Tibial artery (tissue), 4 donors: ENCODE results near the gene ADGRL3.

Experiments used
- DNase-seq, 2 donors: peaks; one replicate each; pipeline ENCODE4 v3.0.0-alpha.2; 2019
- H3K27ac ChIP-seq, 2 donors: fragments of 200-600 bp; sonication (generic) in 1 of 2; 1 replicate in 1 of 2; 2 replicates in 1 of 2; pipeline ENCODE4 v1.5.1; 2018 to 2019; ENCODE audit warnings: mild to moderate bottlenecking in 1 of 2
- H3K27me3 ChIP-seq, 2 donors: fragments of 200-600 bp; sonication (generic) in 1 of 2; one replicate each; pipeline versions ENCODE4 v1.5.1 to v1.6.0; 2016 to 2019
- H3K36me3 ChIP-seq, 3 donors: fragments of 200-600 bp; sonication (generic) in 2 of 3; one replicate each; pipeline ENCODE4 v1.5.1; 2016 to 2019; ENCODE audit warnings: mild to moderate bottlenecking in 2 of 3
- H3K4me1 ChIP-seq, 4 donors: fragments of 200-600 bp; sonication (generic) in 2 of 4; 1 replicate in 3 of 4; 2 replicates in 1 of 4; pipeline ENCODE4 v1.5.1; 2016 to 2019
- H3K4me3 ChIP-seq, 2 donors: fragments of 200-600 bp; sonication (generic) in 1 of 2; 1 replicate in 1 of 2; 2 replicates in 1 of 2; pipeline ENCODE4 v1.5.1; 2018 to 2019; ENCODE audit warnings: mild to moderate bottlenecking in 2 of 2
- H3K9me3 ChIP-seq, 3 donors: fragments of 200-600 bp; sonication (generic) in 1 of 3; one replicate each; pipeline ENCODE4 v1.5.1; 2016 to 2019
- intact Hi-C: fragments of 100-400 bp; cut with DNase I; formaldehyde crosslinking; loops from one replicate; pipeline ENCODE4 v1.15.0; 2023; ENCODE audit warnings: low total_unique reads
- TF ChIP-seq, protein P1 (sequence below), 2 experiments: fragments of 200-600 bp in 1 of 2; fragments of 450-650 bp in 1 of 2; IDR thresholded peaks; one replicate each; pipeline ENCODE4 v1.5.1; 2017 to 2019; ENCODE audit warnings: antibody characterized with exemption in 2 of 2, mild to moderate bottlenecking in 1 of 2, moderate library complexity in 1 of 2

ADGRL3 gene

GRCh38 chr4:61320154-61320553, 120.0 kb downstream of the ADGRL3 start:
- no peaks in the 10 kb centered on the region for H3K36me3 ChIP-seq
- peaks cover 0 to 8% (median 3%) of the 10 kb centered on the region in 3 donors for H3K9me3 ChIP-seq
- H3K27ac ChIP-seq, result no peak overlapping the region
- H3K27me3 ChIP-seq, result no peaks in the 10 kb centered on the region
- peaks cover 0 to 43% (median 9%) of the 10 kb centered on the region in 4 donors for H3K4me1 ChIP-seq
- TF ChIP-seq, protein P1, sequence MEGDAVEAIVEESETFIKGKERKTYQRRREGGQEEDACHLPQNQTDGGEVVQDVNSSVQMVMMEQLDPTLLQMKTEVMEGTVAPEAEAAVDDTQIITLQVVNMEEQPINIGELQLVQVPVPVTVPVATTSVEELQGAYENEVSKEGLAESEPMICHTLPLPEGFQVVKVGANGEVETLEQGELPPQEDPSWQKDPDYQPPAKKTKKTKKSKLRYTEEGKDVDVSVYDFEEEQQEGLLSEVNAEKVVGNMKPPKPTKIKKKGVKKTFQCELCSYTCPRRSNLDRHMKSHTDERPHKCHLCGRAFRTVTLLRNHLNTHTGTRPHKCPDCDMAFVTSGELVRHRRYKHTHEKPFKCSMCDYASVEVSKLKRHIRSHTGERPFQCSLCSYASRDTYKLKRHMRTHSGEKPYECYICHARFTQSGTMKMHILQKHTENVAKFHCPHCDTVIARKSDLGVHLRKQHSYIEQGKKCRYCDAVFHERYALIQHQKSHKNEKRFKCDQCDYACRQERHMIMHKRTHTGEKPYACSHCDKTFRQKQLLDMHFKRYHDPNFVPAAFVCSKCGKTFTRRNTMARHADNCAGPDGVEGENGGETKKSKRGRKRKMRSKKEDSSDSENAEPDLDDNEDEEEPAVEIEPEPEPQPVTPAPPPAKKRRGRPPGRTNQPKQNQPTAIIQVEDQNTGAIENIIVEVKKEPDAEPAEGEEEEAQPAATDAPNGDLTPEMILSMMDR (IDR thresholded peaks at IDR 0.05), result no peak
- no peak overlapping the region for H3K4me3 ChIP-seq
- no peak for DNase-seq
- intact Hi-C loops, result no loop called here

GRCh38 chr4:61320631-61321030, 120.5 kb downstream of the ADGRL3 start:
- peaks cover 0 to 43% (median 9%) of the 10 kb centered on the region in 4 donors for H3K4me1 ChIP-seq

GRCh38 chr4:61332693-61333092, 132.6 kb downstream of the ADGRL3 start:
- TF ChIP-seq, protein P1 (IDR thresholded peaks at IDR 0.05), result no peak
- Histone ChIP-seq H3K27me3 (no peaks in the 10 kb centered on the region), H3K4me1 (peaks cover 0 to 25% (median 3%) of the 10 kb centered on the region in 4 donors), H3K36me3 (no peaks in the 10 kb centered on the region), H3K27ac (no peak overlapping the region), H3K9me3 (peaks cover 0 to 5% (median 0%) of the 10 kb centered on the region in 3 donors), H3K4me3 (no peak overlapping the region)
- intact Hi-C loops, result no loop called here
- DNase-seq, result no peak

More at GRCh38 chr4:61320631-61321030, 120.5 kb downstream of the ADGRL3 start:
- intact Hi-C loops, result no loop called here
- peak overlapping the region in 1 of 2 donors; percentile 13 for H3K27ac ChIP-seq
- peaks cover 0 to 8% (median 3%) of the 10 kb centered on the region in 3 donors for H3K9me3 ChIP-seq
- no peak for DNase-seq
- H3K27me3 ChIP-seq, result no peaks in the 10 kb centered on the region
- TF ChIP-seq, protein P1 (IDR thresholded peaks at IDR 0.05), result no peak
- no peaks in the 10 kb centered on the region for H3K36me3 ChIP-seq
- no peak overlapping the region for H3K4me3 ChIP-seq

- TF ChIP-seq, protein P1 (IDR thresholded peaks at IDR 0.05), result no peak
- Histone ChIP-seq H3K27ac (no peak overlapping the region), H3K9me3 (peaks cover 0 to 5% (median 0%) of the 10 kb centered on the region in 3 donors), H3K4me3 (no peak overlapping the region), H3K36me3 (no peaks in the 10 kb centered on the region), H3K27me3 (no peaks in the 10 kb centered on the region), H3K4me1 (peaks cover 0 to 25% (median 3%) of the 10 kb centered on the region in 4 donors)
- intact Hi-C loops, result no loop called here
- no peak for DNase-seq
These were observed 133.4 kb downstream of the ADGRL3 start for GRCh38 chr4:61333490-61333889.

GRCh38 chr4:61335241-61335763, 135.2 kb downstream of the ADGRL3 start:
- H3K27ac ChIP-seq, result no peak overlapping the region

More at GRCh38 chr4:61335241-61335763, 135.2 kb downstream of the ADGRL3 start:
- Histone ChIP-seq H3K9me3 (no peaks in the 10 kb centered on the region), H3K4me1 (peaks cover 0 to 31% (median 3%) of the 10 kb centered on the region in 4 donors), H3K4me3 (no peak overlapping the region), H3K36me3 (no peaks in the 10 kb centered on the region), H3K27me3 (no peaks in the 10 kb centered on the region)
- DNase-seq, result no peak
- intact Hi-C loops, result no loop called here
- TF ChIP-seq, protein P1 (IDR thresholded peaks at IDR 0.05), result no peak
